ENCODE measurements around the gene CASTOR1.

CASTOR1 gene

DNA sequence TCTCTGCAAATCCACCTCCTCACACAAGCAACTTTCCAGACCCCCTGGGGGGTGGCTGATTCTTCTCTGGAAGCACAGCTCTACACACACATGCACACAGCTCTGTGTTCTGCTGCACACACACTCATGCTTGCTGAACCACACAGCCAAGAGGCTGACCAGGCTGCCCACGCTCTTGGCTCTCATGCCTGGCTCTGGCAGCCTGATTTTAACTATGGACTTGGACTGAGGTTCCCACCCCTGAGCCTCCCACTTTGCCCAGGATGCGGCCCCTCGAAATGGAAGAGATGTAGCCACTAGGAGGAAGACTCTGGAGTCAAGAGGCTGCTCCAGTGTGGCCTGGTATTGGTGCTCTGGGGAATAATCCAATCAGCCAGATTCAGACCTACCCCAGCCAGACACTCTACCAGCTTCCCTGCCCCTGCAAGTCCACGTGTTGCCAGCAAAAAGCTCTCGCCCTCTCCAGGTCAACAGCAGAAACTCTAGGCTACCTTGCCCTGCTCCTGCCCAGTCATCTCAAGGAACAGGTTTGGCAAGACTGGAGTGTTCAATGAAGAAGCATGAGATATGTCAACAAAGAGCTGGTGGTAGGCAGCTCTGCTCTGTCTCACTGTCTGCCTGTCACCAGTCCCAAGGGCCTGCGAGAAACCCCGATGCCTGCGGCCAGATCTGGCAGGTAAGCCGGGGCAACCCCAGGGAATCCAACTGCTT is 8.8 kb upstream of the CASTOR1 start:
- no peak for DNase-seq

DNA sequence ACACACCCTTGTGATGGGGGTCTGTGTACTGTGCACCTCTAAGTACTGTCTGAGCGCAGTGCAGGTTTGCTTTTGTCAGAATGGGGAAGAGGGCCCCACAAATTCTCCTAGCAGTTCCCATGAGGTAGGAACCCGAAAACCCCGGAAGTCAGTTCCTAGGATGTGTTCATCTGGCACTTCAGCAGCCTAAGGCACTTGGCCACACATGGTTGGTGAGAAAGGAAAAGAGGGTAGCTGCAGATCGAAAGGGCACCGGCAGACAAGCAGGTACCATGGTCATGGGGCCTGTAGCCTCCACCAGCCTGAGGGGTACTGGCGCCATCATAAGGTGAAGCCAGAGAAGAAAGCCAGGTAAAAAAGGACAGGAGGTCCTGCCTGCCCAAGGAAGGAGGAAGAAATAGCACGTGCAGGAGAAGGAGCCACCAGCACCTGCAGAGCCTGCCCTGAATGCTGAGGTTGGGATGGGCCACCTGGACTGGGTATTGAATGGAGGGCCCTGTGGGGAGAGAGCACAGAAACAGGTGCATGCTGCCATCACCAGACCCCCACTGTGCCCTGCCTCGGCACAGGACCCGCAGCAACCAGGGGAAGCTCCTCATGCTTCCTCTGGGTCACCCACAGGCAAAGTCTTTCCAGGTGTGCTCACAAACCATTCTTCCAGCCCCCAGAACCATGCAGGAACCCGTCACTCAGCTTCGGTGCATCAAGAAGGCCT is 8.1 kb upstream of the CASTOR1 start:
- DNase-seq: no peak

- DNase-seq: no peak
Measured at GRCh38 chr22:30296833-30297232, 7.5 kb upstream of the CASTOR1 start.

- DNase-seq: no peak
Measured at GRCh38 chr22:30296324-30296723, 7.0 kb upstream of the CASTOR1 start.

DNA sequence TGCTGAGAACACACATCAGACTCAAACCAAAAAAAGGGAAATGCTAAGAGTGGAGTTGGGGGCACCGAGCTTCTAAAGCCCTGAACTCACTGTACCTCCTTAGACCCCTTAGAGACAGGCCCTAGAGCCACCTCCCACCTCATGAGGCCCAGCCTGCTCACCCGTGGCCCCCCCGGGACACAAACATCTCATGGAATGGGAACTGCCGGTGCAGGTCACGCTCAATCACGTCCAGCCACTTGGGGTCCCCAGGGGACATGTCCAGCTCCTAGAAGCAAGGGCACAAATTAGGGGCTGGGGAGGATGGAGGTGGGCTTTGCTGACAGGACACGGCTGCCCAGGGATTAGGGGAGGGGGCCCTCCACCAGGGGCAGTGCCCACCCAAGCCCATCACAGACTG is 6.3 kb upstream of the CASTOR1 start:
- DNase-seq: no peak

DNA sequence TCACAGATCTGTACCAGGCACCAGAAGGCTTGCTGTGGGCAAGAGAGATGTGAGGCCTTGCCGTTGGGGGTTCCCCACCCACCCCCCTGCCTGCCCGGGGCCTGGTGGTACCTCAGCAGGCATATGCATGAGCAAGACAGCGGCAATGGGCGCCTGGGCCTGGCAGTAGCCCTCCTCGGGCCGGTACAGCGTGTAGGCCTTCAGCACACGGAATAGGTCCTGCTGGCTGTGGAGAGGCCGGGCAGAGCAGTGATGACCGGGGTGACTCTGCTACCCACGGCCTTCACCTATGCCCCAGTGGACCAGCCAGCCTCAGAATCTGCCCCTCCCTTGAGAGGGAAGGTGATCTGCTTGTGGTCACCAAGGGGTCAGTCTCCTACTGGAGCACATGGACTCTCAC is 5.5 kb upstream of the CASTOR1 start:
- no peak for DNase-seq

DNA sequence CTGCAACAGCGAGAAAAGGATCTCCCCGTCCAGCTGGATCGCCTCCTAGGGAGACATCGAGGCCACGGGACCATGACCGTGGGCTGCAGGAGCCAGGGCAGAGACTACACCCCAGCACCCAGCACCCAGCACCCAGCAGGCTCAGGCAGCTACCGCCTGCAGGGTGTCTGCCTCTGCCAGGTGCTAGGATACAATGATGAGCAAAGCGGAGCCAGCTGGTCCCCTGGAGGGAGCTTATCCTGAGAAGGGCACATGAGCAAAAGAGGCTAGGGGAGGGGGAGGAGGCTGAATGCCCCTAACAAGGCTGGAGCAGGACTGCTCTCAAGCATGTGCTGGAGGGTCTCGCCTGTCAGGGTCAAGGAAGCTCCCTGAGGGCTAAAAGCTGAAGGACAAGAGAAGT is 4.8 kb upstream of the CASTOR1 start:
- DNase-seq: no peak

- DNase-seq: no peak
Measured at GRCh38 chr22:30293026-30293425, 3.7 kb upstream of the CASTOR1 start.

DNA sequence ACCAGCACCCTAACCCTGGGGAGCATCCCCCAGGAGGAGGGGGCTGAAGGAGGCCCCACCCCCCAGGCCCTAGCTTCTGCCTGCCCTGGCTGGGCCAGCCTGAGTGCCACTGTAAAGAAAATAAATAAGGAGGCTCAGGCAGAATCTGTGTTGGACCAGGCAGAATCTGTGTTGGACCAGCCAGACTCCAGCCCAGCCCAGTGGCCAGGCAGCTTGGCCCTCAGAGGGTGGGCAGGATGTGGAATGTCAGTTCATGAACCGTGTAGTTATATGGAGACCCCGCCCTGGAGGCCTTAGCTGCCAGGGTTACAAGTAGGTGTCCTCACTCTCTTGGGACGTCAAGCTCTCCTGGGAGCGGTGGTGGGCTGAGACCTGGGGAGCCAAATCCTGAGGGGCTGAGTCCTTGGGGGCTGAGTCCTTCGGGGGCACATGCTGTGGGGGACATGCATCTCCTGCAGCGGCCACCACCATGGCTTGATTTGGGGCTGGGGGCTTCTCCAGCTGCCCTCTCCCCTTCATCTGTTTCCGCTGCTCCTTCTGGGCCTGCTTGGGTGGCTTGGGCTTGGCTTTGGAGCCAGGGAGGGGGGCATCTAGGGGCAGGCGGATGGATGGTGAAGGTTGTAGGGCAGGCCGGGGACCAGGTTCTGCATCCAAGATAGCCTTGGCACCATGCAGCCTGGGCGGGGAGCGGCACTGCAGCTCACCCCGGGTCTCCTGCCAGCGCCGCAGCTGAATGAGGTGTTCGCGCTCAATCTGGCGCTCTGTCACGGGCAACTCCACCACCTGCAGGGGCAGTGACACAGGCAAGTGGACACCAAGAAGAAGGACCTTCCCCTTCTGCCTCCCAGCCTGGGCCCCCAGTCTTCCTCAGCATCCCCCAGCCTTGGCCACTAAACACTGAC is 3.0 kb upstream of the CASTOR1 start:
- DNase-seq: no peak

DNA sequence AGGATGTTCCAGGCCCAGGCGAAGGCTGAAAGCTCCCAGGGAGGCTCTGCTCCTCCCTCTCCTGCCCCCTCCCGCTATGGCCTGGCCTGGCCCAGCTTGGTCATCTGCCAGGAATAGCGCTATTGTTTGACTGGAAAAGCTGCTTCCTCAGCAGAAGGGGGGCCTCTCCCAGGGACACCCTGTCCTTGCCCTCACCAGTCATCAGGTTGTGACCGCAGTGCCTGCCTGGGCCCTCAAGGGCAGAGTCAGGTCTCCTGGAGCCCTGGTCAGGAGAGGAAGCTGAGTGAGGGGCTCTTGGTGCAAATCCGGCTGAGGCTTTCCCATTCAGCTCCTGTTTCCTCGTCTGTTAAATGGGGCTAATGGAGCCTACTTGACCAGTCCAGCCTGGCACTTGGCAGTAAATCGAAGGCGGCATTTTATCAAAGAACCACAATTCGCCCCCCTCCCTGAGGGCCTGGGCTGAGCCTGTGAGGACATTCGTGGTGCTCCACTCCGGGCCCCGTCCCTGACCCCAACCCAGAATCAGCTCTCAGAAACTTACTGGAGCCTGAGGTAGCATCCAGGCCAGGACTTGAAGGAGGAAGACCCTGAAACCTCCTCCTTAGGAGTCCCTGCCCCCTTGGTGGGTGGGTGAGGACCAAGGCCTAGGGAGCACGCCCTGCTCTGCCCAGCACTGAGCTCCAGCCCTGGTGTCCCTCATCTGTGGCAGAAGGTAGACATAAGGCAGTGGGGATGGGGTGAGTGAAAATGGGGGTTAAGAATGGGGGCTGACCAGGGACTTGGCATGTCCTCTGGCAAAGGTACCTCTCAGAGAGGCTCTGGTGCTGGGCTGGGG is 2.0 kb upstream of the CASTOR1 start:
- DNase-seq: no peak

DNA sequence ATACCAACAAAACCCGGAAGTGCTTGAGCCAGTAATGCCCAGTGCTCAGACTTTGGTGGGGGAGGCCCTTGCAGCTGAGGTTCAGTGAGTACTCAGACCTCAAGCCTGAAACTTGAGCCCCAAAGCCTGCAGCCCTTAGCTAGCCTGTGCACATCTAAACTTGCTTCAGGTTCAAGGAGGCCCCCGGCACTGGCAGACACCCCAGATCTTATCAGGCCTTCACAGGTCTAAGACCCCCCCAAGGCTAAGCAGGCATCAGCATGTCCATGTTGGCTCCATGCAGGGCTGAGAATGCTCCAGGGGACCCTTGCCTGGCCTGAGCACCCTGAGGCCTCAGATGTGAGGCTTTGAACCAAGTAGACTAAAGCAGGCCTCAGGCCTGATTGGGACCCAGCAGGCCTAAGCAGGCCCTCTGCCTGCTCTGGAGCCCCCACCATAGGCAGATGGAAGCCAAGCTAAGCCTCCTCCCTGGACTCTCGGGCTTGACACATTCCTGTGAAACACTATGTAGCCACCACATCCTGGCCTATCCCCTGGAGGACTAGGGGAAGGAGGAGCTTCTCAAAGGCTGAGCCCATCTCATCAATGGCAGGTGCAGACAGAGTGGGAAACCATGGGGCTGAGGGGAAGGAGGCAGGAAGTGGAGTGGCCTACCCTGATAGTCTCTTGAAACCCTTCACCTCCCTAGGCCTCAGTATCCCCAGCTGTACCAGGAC is 1.2 kb upstream of the CASTOR1 start:
- no peak for DNase-seq

GRCh38 chr22:30289980-30290313 is 642 bp upstream of the CASTOR1 start:
- DNase-seq: no peak

DNA sequence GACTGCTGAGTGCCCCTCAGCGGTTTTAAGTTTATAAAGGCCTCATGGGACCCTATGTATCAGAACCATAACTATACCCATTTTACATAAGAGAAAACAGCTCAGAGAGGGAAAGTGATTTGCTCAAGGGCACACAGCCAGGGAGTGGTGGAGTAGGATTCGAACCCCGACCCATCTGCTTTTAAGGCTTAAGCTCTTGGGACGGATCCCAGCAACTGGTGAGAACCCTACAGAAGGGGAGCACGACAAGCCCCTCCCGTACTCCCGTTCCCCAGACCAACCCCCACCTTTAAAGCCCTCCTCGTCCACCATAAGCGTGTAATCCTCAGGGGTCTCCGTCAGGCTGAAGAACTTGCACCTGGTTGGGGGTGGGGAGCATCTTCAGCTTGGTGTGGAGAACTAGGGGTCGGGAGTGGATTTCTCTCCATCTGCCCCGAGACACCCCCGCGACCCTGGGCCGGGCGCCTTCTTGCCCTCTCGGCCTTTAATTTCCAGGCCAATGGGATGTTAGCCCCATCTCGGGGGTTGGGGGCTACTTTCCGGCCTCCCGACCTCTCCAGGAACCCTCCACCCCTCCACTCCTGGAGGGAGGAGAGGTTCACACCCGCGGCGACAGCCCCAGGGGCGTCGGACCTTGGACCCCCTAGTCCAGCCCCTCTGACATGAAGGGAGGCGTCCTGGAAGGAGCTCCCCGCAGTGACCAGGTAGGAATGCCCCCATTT is 725 bp downstream of the CASTOR1 start:
- no peak for DNase-seq

DNA sequence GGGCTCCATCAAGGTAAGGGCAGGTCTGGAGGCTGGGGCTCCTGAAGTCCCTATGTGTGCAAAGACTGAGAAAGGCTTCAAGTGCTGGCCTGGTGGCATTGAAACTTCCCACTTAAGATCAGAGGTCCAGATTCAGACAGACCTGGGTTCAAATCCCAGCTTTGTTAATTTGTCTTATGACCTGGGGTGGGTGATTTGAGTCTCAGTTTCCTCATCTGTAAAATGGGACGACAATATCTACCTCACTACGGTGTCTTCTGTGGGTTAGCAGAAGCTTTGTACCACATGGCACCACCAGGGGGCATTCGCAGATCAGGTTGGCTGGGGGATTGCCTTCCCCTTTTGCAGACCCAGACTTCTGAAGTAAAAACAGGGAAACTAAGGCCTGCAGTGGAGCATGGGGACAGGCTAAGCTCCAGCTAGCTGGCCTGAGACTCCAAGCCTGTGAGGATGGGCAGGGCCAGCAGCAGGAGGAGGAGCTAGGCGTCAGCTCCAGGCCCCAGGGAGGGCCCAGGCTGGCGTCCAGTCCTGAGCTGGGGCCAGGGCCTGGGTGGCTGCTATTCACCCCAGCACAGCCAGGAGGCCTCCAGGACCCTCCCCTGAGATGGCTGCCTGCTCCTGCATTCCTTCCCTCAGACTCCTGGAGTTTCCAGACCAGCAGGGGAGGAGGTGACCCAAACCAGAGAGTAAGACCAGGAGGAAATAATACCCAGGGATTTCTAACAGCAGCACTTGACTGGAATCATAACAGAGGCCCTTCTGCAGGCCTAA is 1.5 kb downstream of the CASTOR1 start:
- DNase-seq: peak; percentile 83

DNA sequence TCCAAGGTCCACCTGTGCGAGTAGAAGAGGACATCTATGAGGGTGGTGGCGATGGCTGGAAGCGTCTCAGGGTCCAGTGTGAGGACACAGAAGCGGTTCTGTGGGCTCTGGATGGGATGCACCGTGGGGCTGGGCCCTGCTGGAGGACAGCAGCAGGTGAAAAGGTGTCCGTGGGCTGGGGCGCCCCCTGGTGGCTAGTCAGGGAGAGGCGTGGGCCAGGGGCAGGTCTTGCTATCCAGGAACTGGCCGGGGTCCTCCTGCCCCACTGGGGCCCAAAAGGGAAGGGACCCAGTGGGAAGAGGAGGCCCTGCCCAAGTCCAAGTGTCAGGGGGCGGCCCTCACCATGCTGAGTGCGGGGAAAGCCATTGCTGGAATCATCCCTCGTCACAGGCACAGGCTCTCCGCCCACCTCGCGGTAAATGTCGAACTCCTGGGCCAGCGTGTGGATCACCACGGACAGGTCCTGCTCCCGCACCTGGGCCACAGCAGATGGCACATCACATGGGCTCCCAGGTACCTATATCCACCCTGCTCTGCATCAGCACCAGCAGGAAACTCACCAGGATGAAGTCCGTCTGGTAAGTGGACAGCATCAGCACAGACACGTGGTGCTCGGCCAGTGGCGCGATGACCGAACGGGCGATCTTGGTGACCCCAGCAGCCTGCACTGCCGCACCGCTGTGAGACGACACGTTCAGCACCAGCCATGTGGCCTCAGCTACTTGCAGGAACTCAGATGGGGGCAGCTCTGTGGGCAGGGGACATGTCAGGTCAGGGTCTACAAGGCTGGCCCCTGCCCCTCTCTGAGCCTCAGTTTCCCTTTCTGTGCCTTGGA is 2.3 kb downstream of the CASTOR1 start:
- DNase-seq: peak; percentile 80

- no peak for DNase-seq
Measured at GRCh38 chr22:30286331-30286730, 3.0 kb downstream of the CASTOR1 start.

GRCh38 chr22:30285846-30286200 is 3.5 kb downstream of the CASTOR1 start:
- no peak for DNase-seq

- no peak for DNase-seq
Measured at GRCh38 chr22:30285176-30285845, 4.0 kb downstream of the CASTOR1 start.

DNA sequence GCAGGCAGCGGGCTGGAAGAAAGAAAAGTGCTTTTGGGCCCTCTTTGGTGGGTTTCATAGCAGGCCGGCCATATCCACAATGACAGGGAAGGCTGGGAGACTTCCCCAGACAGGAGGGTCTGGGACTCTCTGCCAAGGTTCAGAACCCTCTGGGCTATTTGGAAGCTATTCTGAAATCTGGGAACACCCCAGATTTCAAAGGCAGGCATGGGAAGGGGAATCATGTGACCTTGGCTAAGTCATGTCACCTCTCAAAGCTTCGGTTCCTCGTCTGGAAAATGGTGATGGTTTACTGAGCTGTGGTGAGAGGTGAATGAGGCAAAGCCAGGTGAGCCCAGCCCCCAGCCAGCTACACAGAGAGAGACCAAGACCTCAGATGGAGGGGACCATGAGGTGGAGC is 4.6 kb downstream of the CASTOR1 start:
- no peak for DNase-seq
